Gastroesophageal sphincter (tissue), 3 donors: ENCODE data around the gene TRIM6.

ENCODE experiments used
- POLR2A ChIP-seq, 2 donors: fragments of 450-650 bp; IDR thresholded peaks; one replicate each; pipeline ENCODE4 v1.6.1; 2017; ENCODE audit warnings: antibody characterized with exemption in 2 of 2, mild to moderate bottlenecking in 2 of 2, moderate library complexity in 1 of 2
- TF ChIP-seq, protein P1 (sequence below), 4 experiments: fragments of 200-600 bp in 2 of 4; fragments of 450-650 bp in 2 of 4; sonication (generic) in 1 of 4; IDR thresholded peaks; one replicate each; pipeline ENCODE4 v1.5.1; 2017 to 2019; ENCODE audit warnings: antibody characterized with exemption in 4 of 4, mild to moderate bottlenecking in 2 of 4, moderate library complexity in 2 of 4

DNA sequence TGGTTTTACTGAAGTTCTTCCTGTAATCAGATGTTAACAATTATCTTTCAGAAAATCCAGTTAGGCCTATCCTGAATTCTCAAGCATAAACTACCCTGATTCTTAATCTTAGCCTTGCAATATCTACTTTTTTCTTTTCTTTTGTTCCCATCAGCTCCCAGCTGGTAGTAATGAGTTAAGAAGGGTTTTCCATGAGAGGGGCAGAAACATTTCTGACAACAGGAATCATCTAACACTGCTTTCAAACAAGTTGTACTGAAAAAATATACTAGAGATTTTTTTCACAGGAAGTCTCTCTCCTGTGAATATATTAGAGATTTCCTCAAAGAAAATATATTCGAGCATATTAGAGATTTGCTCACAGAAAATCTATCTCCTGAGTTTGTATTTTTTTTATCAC lies 3.3 kb upstream of the TRIM6 start:
- TF ChIP-seq POLR2A (IDR thresholded peaks at IDR 0.05): no peak
- TF ChIP-seq, protein P1, sequence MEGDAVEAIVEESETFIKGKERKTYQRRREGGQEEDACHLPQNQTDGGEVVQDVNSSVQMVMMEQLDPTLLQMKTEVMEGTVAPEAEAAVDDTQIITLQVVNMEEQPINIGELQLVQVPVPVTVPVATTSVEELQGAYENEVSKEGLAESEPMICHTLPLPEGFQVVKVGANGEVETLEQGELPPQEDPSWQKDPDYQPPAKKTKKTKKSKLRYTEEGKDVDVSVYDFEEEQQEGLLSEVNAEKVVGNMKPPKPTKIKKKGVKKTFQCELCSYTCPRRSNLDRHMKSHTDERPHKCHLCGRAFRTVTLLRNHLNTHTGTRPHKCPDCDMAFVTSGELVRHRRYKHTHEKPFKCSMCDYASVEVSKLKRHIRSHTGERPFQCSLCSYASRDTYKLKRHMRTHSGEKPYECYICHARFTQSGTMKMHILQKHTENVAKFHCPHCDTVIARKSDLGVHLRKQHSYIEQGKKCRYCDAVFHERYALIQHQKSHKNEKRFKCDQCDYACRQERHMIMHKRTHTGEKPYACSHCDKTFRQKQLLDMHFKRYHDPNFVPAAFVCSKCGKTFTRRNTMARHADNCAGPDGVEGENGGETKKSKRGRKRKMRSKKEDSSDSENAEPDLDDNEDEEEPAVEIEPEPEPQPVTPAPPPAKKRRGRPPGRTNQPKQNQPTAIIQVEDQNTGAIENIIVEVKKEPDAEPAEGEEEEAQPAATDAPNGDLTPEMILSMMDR (IDR thresholded peaks at IDR 0.05): no peak
